Loucy (cell line): ENCODE data around the gene ACSM4.

Experiments
- CTCF ChIP-seq: fragments of 200-600 bp; sonication (generic); conservative IDR thresholded peaks from 2 replicates; pipeline ENCODE4 v1.5.1; 2014; ENCODE audit warnings: mild to moderate bottlenecking, antibody characterized with exemption, low read length
- EZH2phosphoT487 ChIP-seq: fragments of 200-600 bp; IDR thresholded peaks from 2 replicates; pipeline ENCODE4 v1.6.1; 2018; ENCODE audit warnings: antibody characterized with exemption, mild to moderate bottlenecking, moderate library complexity, borderline replicate concordance

- TF ChIP-seq CTCF, result no peak
- TF ChIP-seq EZH2phosphoT487, result no peak
These were observed 34.6 kb upstream of the ACSM4 start for GRCh38 chr12:7269273-7269672.
